SH-SY5Y (cell line): ENCODE results near the gene DNM3.

Source experiments
- GATA2 ChIP-seq: IDR thresholded peaks from 2 replicates; pipeline ENCODE4 v1.6.1; 2011; ENCODE audit warnings: mild to moderate bottlenecking, low read depth, low read length
- GATA3 ChIP-seq: IDR thresholded peaks from 2 replicates; pipeline ENCODE4 v1.6.1; 2011; ENCODE audit warnings: low read depth, mild to moderate bottlenecking, low read length, moderate library complexity

DNA sequence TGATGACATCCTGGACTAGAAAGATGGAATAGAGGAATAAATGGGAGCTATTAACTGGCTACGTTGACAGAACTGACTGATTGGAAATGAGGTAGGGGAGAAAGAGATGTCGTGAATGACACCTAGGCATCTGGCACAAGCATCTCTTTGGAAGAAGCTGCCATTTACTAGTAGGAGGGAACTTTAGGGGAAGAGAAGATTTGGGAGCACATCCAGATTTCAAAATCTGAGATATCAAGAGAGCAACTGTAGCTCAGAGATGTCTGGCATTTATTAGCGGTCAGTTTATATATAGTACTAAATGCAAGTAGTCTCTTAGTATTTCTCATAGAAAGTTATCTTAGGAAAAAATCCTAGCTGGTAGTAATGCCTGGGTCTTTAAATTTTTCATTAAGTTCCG is 447.3 kb downstream of the DNM3 start:
- TF ChIP-seq GATA3: no peak
- no peak for TF ChIP-seq GATA2
